GM19455 (cell line): ENCODE data around the gene ANAPC7.
"Not testable (repeated sequence)": the region's sequence is repeated elsewhere in the genome, so short reads cannot be mapped to it uniquely, and the experiment has no call there.

ENCODE experiments used
- ATAC-seq: cut with Tn5 transposase; IDR thresholded peaks from one replicate; pipeline ENCODE4 v1.9.1; 2021; ENCODE audit not compliant: unreplicated experiment

Gene ANAPC7

DNA sequence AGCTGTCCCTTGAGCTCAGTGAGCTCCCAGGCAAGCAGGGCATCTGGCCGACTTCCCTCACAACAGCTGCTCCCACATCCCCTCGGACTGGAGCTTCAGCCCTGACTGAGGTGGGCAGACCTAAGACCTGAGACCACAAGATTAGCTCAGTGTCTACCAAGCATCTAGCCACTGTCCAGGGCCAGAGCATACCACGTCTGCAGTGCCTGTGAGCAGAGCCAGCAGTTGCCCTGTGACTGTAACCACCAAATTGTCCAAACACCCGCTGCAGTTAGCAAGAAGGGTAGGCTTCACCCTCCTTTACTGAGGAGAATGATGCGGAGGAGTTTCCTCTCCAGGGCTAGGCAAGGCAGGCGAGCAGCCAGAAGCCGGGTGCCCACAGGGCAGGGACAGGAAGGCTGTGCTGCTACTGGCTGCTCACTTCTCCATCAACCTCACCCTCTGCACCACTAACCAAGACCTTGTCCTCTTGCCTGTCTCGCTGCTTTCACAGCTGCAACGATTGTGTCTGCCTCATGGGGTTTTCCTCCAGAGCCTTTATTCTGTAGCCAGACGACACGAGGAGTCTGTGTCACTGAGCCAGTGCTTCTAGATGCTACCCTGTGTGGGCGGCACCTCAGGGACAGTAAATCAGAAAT is 53.9 kb downstream of the ANAPC7 start:
- ATAC-seq, result no peak

DNA sequence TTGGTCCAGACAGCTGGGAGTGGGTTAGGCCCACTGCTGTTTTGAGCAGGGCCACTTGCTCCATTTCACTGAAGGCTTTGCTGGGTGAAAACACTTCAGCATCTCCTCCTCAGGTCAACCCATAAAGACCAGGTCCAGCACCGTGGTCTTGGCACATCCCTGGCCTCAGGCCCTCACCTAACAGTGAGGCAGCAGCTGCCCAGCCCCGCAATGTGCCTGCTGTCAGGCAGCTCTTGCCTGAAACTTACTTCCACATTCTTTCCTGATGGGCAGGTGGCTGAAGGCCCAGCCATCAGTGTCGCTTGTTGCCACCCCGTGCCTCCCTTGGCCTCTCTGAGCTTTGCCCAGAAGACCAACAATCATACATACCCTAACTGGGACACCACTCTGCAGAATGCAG is 54.4 kb downstream of the ANAPC7 start:
- no peak for ATAC-seq

DNA sequence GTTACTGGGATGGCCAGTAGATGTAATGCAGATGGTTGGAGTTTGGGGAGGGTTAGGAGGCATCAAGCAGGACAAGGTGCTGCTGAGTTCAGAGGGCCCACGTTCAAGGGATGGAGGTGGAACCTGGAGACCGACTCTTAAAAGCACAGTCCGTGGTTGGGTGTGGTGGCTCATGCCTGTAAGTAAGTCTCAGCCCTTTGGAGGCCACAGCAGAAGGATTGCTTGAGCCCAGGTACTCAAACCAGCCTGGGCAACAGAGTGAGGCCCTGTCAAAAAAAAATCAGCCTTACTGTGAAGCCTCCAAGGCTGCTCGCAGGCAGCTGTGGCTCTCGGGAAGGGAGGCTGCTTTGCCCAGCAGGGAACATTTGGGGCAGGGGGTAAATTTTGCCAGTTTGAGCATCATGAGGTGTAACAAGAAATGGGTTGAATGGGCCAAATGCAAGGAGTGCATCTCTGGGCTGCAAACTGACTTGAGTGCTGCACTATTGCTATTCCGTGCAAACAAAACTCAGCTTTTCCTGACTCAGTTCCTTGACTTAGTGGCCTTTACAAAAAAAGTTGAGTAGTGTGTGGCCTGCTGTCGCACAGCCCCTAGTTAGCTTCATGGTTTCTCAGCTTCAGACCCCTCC is 55.0 kb downstream of the ANAPC7 start:
- no peak for ATAC-seq

DNA sequence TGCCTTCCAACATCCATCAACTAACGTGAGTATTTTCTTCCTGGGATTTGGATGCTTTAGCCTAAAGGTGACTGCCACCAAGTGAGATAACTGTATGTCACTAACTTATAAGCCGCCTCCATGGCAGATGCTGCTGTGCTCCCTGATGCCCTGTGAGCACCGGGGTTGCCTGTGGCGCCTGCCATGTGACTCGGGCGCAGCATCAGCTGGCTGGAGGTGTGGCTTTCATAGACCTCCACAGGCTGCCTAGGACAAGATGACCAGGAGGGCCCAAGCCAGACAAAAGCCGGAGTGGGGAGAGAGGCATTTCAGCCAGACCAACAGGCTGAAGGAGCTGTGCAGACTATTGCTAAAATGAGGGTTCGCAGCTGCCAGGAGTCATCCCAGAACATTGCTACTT is 55.7 kb downstream of the ANAPC7 start:
- no peak for ATAC-seq

DNA sequence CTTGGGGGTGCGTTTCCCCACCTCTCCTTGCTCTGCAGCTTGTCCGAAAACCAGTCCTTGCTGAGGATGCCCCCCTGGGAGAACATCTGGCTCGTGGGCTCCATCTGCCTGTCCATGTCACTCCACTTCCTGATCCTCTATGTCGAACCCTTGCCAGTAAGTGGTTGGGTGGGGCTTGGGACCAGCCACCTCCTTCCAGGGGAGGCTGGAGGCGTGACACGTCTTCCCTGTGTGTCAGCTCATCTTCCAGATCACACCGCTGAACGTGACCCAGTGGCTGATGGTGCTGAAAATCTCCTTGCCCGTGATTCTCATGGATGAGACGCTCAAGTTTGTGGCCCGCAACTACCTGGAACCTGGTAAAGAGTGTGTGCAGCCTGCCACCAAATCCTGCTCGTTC is 57.5 kb downstream of the ANAPC7 start:
- no peak for ATAC-seq

DNA sequence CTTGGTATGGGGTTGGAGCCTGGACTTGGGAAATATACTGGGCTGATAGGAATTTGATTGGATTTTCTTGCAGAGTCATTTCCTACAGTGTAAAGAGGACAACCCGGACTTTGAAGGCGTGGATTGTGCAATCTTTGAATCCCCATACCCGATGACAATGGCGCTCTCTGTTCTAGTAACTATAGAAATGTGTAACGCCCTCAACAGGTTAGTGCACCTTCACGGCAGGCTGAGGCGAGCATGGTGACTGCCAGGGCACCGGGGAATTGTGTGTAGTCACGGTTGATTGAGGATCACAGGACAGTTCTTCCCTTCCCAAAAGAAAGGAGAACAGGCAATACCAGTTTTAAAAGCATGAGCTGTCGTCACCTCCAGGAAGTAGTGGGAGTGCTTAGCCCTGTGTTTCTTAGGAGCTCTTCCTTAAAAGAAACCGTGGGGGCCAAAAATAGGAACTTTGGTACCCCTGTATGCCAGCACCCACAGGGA is 58.3 kb downstream of the ANAPC7 start:
- no peak for ATAC-seq

DNA sequence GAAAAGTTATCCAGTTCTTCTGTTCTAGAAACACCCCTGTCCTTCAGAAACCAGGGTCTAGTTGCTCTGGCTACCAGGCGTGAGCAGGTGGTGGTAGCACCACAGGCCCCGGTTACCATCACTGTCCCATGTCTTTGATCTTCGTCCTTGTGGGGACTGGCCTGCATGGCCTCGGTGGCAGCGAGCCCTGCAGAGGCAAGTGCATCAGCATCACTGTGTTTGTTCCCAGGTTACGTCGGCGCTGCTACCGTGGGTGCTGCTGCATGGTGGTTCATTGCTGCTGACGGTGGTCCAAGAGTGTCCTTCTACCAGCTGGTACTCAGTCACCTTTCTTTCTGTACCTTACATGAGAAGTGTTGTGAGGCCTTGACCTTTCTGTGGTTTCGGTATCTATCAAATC is 58.9 kb downstream of the ANAPC7 start:
- ATAC-seq, result no peak

DNA sequence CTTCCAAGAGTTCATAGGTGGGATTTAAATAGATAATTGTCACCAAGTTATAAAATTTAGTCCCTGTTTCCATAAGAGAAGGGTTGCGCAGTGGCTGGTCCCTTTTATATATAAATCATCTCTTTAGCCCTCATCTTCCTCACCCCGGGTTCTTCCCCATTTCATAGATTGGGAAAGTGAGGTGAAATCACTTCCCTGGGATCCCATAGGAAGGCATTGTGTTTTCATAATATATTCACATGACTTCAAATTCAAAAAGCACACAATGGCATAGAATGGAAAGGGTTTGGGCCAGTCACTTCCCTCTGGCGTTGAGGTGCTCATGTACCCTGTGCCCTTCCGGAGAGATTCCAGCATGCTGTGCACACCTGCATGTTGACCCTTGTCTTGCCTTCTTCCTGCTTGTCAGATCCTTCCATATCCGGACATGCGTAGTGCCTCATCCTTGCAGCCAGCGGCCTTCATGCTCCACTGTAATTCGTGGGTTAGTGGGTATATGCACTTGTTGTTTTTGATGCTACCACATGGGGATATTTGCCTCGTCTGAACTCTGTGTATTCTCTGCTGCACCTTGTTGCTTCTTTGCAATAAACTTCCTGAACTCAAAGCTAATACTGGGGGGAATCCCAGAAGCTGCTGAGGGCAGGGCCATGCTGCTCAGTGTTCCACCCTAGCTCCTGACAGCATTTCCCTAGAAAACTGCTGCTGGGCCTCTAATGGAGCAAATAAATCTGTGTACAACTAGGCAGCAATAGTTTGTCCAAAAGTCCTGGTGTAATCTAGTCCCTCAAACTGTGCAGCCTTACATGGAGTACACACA is 59.6 kb downstream of the ANAPC7 start:
- no peak for ATAC-seq

DNA sequence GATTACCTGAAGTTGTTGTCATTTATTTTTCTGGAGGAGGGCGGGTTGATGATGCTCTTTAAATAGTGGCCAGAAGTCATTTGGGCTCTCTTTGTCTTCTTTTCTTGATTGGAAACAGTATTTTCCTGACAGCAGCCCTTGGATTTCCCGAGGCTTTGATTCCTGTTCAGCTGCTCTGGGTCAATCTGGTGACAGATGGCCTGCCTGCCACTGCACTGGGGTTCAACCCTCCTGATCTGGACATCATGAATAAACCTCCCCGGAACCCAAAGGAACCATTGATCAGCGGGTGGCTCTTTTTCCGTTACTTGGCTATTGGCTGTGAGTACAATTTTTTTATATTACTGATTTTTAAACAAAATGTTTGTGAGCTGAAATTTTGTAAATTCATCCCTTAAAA is 60.4 kb downstream of the ANAPC7 start:
- ATAC-seq, result no peak

DNA sequence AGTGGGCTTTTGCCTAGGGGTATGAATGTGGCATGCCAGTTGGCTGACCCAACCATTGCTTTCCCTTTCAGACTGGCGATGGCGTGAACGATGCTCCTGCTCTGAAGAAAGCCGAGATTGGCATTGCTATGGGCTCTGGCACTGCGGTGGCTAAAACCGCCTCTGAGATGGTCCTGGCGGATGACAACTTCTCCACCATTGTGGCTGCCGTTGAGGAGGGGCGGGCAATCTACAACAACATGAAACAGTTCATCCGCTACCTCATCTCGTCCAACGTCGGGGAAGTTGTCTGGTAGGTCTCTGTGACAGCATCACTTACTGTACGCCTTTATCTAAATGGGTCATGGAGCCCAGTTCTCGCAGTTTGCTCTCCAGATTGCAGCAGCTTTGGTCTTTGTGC is 61.4 kb downstream of the ANAPC7 start:
- ATAC-seq, result no peak

DNA sequence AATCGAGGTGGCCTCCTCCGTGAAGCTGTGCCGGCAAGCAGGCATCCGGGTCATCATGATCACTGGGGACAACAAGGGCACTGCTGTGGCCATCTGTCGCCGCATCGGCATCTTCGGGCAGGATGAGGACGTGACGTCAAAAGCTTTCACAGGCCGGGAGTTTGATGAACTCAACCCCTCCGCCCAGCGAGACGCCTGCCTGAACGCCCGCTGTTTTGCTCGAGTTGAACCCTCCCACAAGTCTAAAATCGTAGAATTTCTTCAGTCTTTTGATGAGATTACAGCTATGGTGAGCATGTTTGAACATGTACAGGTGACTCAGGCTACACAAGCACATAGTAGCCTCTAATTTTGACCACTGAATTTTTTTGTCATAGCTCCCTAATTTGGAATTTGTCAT is 62.8 kb downstream of the ANAPC7 start:
- no peak for ATAC-seq

DNA sequence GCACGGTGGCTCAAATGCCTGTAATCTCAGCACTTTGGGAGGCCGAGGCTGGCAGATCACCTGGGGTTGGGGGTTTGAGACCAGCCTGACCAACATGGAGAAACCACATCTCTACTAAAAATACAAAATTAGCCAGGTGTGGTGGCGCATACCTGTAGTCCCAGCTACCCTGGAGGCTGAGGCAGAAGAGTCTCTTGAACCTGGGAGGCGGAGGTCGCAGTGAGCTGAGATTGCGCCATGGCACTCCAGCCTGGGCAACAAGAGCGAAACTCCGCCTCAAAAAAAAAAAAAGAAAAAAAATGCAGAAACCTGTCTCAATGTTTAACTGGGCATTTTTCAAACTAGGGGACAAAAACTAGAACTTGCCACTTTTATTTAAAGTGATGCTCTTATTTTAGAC is 63.2 kb downstream of the ANAPC7 start:
- ATAC-seq, result not testable (repeated sequence)

DNA sequence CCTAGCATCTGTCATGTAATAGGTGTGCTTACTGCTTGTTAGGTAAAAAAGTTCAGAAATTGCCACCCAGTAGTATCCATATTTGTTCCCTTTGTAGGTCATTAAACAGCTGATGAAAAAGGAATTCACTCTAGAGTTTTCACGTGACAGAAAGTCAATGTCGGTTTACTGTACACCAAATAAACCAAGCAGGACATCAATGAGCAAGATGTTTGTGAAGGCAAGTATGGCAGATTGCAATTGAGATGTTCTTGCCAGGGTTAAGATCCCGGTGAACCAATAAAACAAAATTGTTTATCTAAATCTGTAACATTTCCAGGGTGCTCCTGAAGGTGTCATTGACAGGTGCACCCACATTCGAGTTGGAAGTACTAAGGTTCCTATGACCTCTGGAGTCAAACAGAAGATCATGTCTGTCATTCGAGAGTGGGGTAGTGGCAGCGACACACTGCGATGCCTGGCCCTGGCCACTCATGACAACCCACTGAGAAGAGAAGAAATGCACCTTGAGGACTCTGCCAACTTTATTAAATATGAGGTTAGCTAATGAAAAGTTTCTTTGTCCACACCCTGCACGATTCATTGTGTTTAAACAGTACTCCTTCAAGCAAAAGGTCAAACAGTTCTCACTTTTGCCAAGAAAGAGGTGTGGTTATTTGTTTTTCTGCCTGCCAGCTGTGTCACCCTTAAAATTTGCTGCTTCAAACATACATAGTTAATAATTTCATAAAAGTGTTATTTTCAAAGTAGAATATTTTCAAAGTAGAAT is 64.1 kb downstream of the ANAPC7 start:
- ATAC-seq, result no peak

DNA sequence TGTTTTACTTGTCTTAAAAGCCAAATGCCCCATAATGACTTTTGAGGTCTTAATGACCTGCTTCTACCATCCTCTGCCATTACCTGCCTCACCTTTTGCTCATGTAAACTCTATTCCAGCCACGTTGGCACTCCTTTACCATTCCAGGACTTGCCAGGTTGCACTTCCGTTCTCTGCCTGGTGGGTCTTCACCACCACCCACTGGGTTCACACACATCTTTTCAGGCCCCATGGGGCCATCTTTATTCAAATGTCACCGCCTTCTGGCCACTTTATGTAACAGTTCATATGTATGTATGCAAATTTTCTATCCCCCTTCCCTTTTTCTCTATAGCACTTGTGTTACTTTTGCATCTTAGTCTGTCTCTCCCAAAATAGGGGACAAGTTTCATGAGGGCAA is 64.8 kb downstream of the ANAPC7 start:
- ATAC-seq, result no peak

DNA sequence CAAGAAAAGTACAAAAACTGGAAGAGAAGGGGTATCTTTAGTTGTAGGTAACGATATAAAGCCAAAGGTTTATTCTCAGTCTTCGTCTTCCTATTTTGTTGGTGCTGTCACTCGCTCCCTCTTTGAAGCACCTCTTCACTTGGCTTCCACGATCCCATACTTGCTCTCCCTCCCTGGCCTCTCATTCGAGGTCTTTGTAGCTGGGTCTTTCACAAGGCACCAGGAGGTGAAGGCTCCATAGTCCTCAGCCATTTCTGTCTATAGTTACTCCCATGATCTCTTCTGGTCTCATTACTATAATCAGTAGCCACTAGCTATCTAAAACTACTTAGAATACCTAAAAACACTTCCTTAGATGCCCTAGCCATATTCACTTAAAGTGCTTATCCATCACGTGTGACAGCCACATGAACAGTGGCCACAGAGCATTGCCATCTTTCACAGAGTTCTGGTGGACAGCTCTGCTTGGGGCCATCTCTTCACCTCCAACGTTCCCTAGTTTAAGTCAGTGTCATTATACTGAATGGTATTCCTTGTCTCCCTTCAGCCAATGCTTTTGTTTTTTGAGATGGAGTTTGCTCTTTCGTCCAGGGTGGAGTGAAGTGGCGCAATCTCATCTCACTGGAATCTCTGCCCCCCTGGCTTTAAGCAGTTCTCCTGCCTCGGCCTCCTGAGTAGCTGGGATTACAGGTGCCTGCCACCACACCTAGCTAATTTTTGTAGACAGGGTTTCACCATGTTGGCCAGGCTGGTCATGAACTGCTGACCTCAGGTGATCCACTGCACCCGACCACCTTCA is 65.4 kb downstream of the ANAPC7 start:
- ATAC-seq, result no peak

DNA sequence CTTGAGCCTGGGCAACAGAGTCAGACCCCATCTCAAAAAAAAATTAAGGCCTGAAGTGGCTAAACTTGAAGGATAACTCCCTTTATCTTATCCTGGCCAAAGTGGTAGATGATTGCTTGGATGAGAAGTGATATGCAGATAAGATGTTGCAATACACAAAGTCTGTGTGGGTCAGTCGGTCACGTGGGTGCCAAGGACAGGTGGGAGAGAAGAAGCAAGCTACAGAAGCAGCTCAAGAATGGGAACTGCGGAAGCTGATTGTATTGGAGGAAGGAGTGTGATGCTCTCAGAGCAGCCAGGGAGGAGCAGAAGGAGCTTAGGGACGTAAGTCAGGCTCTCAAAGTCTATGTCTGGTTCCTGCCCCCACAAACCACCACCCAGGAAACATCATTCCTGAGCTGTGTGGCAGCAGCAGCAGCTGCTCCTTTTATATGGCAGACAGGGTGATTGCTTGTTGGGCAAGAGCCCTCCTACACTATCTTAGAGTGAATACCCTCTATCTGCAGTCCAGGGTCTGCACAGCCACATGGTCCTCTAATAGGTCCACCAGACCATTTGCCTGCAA is 67.9 kb downstream of the ANAPC7 start:
- no peak for ATAC-seq

DNA sequence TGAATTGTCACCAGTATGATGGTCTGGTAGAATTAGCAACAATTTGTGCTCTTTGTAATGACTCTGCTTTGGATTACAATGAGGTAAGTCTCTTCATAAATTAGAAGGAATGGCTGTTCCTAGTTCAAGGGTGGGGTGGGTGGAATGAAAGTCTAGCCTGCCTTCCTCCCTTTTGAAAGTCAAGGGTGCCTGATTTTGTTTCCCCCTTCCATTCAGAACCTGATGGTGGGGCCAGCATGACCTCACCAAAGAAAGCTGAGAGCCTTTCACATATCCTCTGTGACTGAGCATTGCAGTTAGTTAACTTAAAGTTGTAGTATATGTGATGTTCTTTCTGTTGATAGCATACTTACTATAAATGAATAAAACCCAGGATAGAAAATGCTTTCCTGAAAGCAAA is 70.3 kb downstream of the ANAPC7 start:
- no peak for ATAC-seq

DNA sequence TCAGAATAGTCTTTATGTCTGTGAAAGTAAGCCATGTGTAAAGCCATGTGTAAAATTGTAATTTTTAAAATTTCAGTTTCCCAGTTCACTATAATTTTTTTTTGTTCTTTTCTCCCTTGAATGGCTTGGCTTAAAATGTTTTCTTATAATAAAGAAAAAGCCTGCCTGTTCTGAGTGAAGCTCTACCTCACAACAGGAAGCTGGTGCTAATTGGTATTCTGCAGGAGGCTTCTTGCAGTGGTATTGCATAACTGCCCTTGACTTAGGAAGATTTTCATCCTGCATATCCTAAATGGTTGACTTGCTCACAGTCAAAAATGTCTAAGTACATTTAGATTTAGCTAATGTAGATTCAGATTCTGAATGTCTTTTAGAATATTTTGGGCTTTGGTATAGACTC is 73.0 kb downstream of the ANAPC7 start:
- no peak for ATAC-seq

DNA sequence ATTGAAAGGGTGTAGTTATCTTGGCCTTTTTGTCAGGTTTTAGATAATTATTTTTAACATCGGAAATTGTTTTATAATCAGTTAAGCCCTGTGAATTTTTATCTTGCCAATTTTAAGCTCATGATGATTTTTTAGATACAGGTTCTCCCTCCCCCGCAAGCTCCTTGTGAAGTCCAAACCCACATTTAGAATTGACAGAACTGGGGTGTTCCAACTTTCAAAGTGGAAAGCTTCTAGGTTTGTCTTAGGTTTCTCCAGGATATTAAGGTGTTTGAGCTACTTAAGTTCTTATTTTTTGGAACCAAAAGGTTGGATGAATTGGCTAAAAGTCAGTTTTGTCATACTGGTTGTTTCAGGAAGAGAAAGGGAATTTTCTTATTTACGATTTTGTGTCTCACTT is 73.4 kb downstream of the ANAPC7 start:
- ATAC-seq, result no peak

DNA sequence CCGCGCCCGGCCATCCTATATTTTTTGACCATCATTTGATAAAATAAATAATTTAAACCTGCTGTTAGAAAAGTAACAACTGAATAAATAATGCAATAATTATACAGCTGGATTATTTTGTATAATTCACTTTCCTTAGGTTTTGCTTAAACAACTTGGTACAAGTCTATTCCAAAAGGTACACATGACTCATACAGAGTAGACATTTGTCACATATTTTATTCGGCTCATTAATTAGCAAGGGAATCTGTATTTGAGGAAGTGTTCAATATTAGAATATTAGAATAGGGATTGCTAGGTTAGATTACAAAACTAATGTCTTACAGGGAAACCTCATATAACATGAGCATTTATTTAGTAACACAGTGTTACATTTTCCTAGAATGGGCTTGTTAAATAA is 73.8 kb downstream of the ANAPC7 start:
- no peak for ATAC-seq
